ENCODE data around the gene HRC. TPM values are rescaled to one million over a fixed set of nuclear protein-coding genes. Genes with fewer than 3 reads are reported as not detected.

HRC gene
- total and polyA plus RNA-seq, 2 of the 8 experiments (the other 6 are each of a cell fraction or from before 2014, with no cell fraction given): 2.3 to 2.6 TPM

- Histone ChIP-seq H3K4ac (replicated peaks; ENCODE audit: insufficient read length, low read depth, low read length) (no peak overlapping the region), H3K9ac (replicated peaks in 1 of 4; ENCODE audit: extremely low read depth in 1 of 4, low read depth in 3 of 4, low read length in 3 of 4) (no peak overlapping the region), H3K9me3 (ENCODE audit: insufficient read depth in 2 of 2, low read depth in 1 of 2, low read length in 1 of 2) (no peaks in the 10 kb centered on the region), H2BK12ac (ENCODE audit: low read depth, low read length) (no peak overlapping the region), H2BK5ac (ENCODE audit: low read depth, low read length) (no peak overlapping the region), H3K4me2 (ENCODE audit: insufficient read depth in 1 of 2, low read depth in 2 of 2, low read length in 2 of 2) (no peak overlapping the region), H3K36me3 (ENCODE audit: control insufficient read depth in 2 of 4, insufficient read depth in 4 of 4, low read length in 3 of 4) (peaks cover 15 to 41% (median 38%) of the 10 kb centered on the region in 4 experiments), H3K14ac (ENCODE audit: insufficient read length) (no peak overlapping the region), H2BK120ac (replicated peaks; ENCODE audit: low read depth, low read length) (no peak overlapping the region), H4K91ac (replicated peaks; ENCODE audit: insufficient read length, low read length) (no peak overlapping the region), H3K27ac (ENCODE audit: low read depth, low read length) (no peak overlapping the region), H3K56ac (replicated peaks; ENCODE audit: insufficient read length, low read depth, low read length) (no peak overlapping the region), H3K4me3 (ENCODE audit: extremely low read depth in 1 of 4, insufficient read depth in 2 of 4, low read depth in 3 of 4, low read length in 4 of 4) (no peak overlapping the region), H3K27me3 (replicated peaks in 1 of 4; ENCODE audit: control insufficient read depth in 3 of 4, extremely low read depth in 1 of 4, insufficient read depth in 3 of 4, low read length in 3 of 4) (no peaks in the 10 kb centered on the region; a peak in 1 of 7 replicates), H3K23me2 (ENCODE audit: low read depth, low read length) (peaks cover 7% of the 10 kb centered on the region), H4K8ac (ENCODE audit: extremely low read depth, insufficient read depth, low read length) (no peak overlapping the region), H4K5ac (ENCODE audit: insufficient read length, low read depth, low read length) (no peak overlapping the region), H2BK20ac (ENCODE audit: low read length) (no peak overlapping the region), H3K4me1 (replicated peaks in 1 of 4; ENCODE audit: control insufficient read depth in 3 of 4, insufficient read depth in 4 of 4, low read length in 3 of 4) (peaks cover 0 to 4% (median 0%) of the 10 kb centered on the region in 4 experiments; a peak in 2 of 7 replicates), H3K18ac (ENCODE audit: extremely low read depth, low read length) (no peak overlapping the region), H3K79me1 (ENCODE audit: low read depth, low read length) (no peaks in the 10 kb centered on the region), H4K20me1 (replicated peaks in 1 of 2; ENCODE audit: control insufficient read depth in 1 of 2, insufficient read depth in 2 of 2, low read length in 2 of 2) (peaks cover 16 to 28% of the 10 kb centered on the region in 2 experiments), H3K23ac (ENCODE audit: insufficient read length) (no peak overlapping the region), H2AK5ac (ENCODE audit: low read depth, low read length) (no peak overlapping the region), H2AFZ (ENCODE audit: low read length) (no peak overlapping the region), H2BK15ac (ENCODE audit: low read length) (no peak overlapping the region), H3K79me2 (ENCODE audit: control insufficient read depth in 1 of 2, insufficient read depth in 2 of 2, low read length in 2 of 2) (no peaks in the 10 kb centered on the region)
- POLR2A ChIA-PET (ENCODE audit: partially characterized antibody): interaction anchor here (0.6 to 7.8 kb wide), 6 partner anchors 10 to 346 kb away, joined by 3 to 67 read pairs (median 4); partner anchors contain the start of gene PPFIA3
- CTCF ChIA-PET (ENCODE audit: partially characterized antibody): interaction anchor here (0.9 to 2.9 kb wide), 7 partner anchors 11 to 116 kb away, joined by 3 to 20 read pairs (median 4); no protein-coding TSS in a partner anchor
- 93% methylated on average over 8 of the region's 8 CpGs; no CpG with 5 or more reads in 1 of the 2 experiments for WGBS, 2 experiments (ENCODE audit: extremely low coverage in 1 of 2, insufficient coverage in 1 of 2, insufficient read length in 1 of 2, insufficient replicate concordance in 2 of 2, low coverage in 1 of 2, low lambda C conversion rate in 2 of 2, missing lambda C conversion rate in 1 of 2)
- DNase-seq (ENCODE audit: low read depth in 1 of 2, low spot score in 2 of 2): no peak
- TF ChIP-seq POLR2A (IDR thresholded peaks at IDR 0.05; ENCODE audit: control extremely low read depth in 1 of 2, low read depth in 2 of 2, low read length in 2 of 2) (0 out of 3 replicates have a peak, but pooled peaks of 1 of the 2 experiments have one; percentile 28), POU5F1 (IDR thresholded peaks at IDR 0.05; ENCODE audit: low read depth, low read length) (no peak), NANOG (IDR thresholded peaks at IDR 0.05; ENCODE audit: insufficient read depth, low read depth, low read length, poor library complexity, severe bottlenecking) (no peak)
- FAIRE-seq: no peak
These were observed 45.5 kb downstream of the HRC start for GRCh38 chr19:49109569-49110233.

Data from H1 (cell line).